ENCODE measurements around the gene CTNNA3. TPM values are rescaled to one million over a fixed set of nuclear protein-coding genes. Genes with fewer than 3 reads are reported as not detected.

CTNNA3 gene
- total and polyA plus RNA-seq, 4 donors = 0.16 to 2.4 (median 1.4) TPM

DNA sequence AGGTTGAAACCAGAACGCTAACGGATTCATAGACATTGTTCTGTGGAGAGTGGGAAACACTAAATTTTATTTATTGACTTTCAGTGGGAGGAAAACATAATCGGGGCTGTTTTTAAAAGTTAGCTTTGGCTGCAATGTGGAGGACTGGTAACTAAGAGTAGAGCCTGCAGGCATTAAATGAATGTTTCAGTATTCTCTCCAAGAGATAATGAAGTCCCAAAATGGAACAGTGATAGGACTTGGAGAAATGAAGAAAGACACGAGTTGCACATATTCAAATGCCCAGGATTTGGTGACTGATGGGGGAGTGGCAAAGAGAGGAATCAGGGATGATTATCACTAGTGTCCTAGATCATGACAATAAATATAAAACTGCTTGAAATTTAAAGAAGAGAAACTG is 1130.0 kb downstream of the CTNNA3 start:
- no peak overlapping the region for H3K27ac ChIP-seq (ENCODE audit: low read depth in 1 of 2, low read length in 2 of 2)
- TF ChIP-seq HNF4A (conservative IDR thresholded peaks at IDR 0.05) = no peak
- no peak for TF ChIP-seq EGR1 (IDR thresholded peaks at IDR 0.05; ENCODE audit: low read depth in 2 of 2)
- TF ChIP-seq, protein P1, sequence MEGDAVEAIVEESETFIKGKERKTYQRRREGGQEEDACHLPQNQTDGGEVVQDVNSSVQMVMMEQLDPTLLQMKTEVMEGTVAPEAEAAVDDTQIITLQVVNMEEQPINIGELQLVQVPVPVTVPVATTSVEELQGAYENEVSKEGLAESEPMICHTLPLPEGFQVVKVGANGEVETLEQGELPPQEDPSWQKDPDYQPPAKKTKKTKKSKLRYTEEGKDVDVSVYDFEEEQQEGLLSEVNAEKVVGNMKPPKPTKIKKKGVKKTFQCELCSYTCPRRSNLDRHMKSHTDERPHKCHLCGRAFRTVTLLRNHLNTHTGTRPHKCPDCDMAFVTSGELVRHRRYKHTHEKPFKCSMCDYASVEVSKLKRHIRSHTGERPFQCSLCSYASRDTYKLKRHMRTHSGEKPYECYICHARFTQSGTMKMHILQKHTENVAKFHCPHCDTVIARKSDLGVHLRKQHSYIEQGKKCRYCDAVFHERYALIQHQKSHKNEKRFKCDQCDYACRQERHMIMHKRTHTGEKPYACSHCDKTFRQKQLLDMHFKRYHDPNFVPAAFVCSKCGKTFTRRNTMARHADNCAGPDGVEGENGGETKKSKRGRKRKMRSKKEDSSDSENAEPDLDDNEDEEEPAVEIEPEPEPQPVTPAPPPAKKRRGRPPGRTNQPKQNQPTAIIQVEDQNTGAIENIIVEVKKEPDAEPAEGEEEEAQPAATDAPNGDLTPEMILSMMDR (IDR thresholded peaks at IDR 0.05; ENCODE audit: low read depth, low read length, missing input control) = no peak
- TF ChIP-seq, protein P2, sequence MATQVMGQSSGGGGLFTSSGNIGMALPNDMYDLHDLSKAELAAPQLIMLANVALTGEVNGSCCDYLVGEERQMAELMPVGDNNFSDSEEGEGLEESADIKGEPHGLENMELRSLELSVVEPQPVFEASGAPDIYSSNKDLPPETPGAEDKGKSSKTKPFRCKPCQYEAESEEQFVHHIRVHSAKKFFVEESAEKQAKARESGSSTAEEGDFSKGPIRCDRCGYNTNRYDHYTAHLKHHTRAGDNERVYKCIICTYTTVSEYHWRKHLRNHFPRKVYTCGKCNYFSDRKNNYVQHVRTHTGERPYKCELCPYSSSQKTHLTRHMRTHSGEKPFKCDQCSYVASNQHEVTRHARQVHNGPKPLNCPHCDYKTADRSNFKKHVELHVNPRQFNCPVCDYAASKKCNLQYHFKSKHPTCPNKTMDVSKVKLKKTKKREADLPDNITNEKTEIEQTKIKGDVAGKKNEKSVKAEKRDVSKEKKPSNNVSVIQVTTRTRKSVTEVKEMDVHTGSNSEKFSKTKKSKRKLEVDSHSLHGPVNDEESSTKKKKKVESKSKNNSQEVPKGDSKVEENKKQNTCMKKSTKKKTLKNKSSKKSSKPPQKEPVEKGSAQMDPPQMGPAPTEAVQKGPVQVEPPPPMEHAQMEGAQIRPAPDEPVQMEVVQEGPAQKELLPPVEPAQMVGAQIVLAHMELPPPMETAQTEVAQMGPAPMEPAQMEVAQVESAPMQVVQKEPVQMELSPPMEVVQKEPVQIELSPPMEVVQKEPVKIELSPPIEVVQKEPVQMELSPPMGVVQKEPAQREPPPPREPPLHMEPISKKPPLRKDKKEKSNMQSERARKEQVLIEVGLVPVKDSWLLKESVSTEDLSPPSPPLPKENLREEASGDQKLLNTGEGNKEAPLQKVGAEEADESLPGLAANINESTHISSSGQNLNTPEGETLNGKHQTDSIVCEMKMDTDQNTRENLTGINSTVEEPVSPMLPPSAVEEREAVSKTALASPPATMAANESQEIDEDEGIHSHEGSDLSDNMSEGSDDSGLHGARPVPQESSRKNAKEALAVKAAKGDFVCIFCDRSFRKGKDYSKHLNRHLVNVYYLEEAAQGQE (IDR thresholded peaks at IDR 0.05) = no peak
- no peak for TF ChIP-seq TAF1 (conservative IDR thresholded peaks at IDR 0.05)
- TF ChIP-seq FOXA1 (IDR thresholded peaks at IDR 0.05) = no peak
- TF ChIP-seq, protein P3, sequence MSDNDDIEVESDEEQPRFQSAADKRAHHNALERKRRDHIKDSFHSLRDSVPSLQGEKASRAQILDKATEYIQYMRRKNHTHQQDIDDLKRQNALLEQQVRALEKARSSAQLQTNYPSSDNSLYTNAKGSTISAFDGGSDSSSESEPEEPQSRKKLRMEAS (IDR thresholded peaks at IDR 0.05) = no peak
- no peak for TF ChIP-seq HNF4G (IDR thresholded peaks at IDR 0.05)
- TF ChIP-seq SP1 (IDR thresholded peaks at IDR 0.05) = no peak
- no peak for TF ChIP-seq RXRA (IDR thresholded peaks at IDR 0.05)
- no peak overlapping the region for H3K4me3 ChIP-seq (ENCODE audit: low read depth in 1 of 3, low read length in 3 of 3)
- no peaks in the 10 kb centered on the region for H3K9me3 ChIP-seq (ENCODE audit: control insufficient read depth in 4 of 4, low read length in 3 of 4)
- H3K9ac ChIP-seq (ENCODE audit: low read depth in 1 of 2, low read length in 2 of 2) = no peak overlapping the region
- no peaks in the 10 kb centered on the region for H3K4me1 ChIP-seq (ENCODE audit: control insufficient read depth in 4 of 4, insufficient read depth in 4 of 4, low read length in 3 of 4)
- 73% methylated on average over 4 of the region's 4 CpGs for WGBS
- no peaks in the 10 kb centered on the region for H3K36me3 ChIP-seq (ENCODE audit: control insufficient read depth in 4 of 4, insufficient read depth in 3 of 4, low read depth in 1 of 4, low read length in 3 of 4)
- H3K27me3 ChIP-seq (ENCODE audit: control insufficient read depth in 4 of 4, insufficient read depth in 4 of 4, low read length in 3 of 4) = no peaks in the 10 kb centered on the region
- no peak for DNase-seq (ENCODE audit: low spot score)

DNA sequence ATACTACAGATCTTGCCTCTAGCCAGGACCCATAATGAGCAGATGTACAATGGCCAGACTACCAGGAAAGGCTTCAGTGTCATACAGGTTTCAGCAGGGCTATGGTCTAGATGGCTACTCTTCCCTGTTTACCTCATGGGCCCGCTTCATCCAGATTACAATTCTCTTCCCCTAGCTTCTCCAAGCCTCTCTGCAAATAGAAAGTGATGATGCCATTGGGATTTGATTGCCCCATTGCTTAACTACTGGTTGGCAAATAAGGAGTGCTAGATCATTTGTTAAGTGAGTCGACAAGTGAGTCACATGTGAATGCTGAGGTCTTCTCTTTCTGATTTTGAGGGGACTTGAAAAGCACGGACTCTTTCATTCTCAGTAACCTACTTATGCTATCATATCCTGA is 1131.7 kb downstream of the CTNNA3 start:
- Histone ChIP-seq H3K27ac (ENCODE audit: low read depth in 1 of 2, low read length in 2 of 2) (no peak overlapping the region), H3K4me3 (ENCODE audit: low read depth in 1 of 3, low read length in 3 of 3) (no peak overlapping the region), H3K36me3 (ENCODE audit: control insufficient read depth in 4 of 4, insufficient read depth in 3 of 4, low read depth in 1 of 4, low read length in 3 of 4) (no peaks in the 10 kb centered on the region), H3K9ac (ENCODE audit: low read depth in 1 of 2, low read length in 2 of 2) (no peak overlapping the region), H3K9me3 (ENCODE audit: control insufficient read depth in 4 of 4, low read length in 3 of 4) (no peaks in the 10 kb centered on the region), H3K4me1 (ENCODE audit: control insufficient read depth in 4 of 4, insufficient read depth in 4 of 4, low read length in 3 of 4) (no peaks in the 10 kb centered on the region), H3K27me3 (ENCODE audit: control insufficient read depth in 4 of 4, insufficient read depth in 4 of 4, low read length in 3 of 4) (no peaks in the 10 kb centered on the region)
- 52% methylated on average over 3 of the region's 3 CpGs for WGBS
- no peak for DNase-seq (ENCODE audit: low spot score)
- TF ChIP-seq FOXA2 (IDR thresholded peaks at IDR 0.05) = no peak
- no peak for TF ChIP-seq SP1 (IDR thresholded peaks at IDR 0.05)
- no peak for TF ChIP-seq JUND (IDR thresholded peaks at IDR 0.05)
- no peak for TF ChIP-seq TAF1 (conservative IDR thresholded peaks at IDR 0.05)
- TF ChIP-seq YY1 (IDR thresholded peaks at IDR 0.05) = no peak
- TF ChIP-seq FOXA1 (IDR thresholded peaks at IDR 0.05) = no peak
- TF ChIP-seq RXRA (IDR thresholded peaks at IDR 0.05) = no peak
- TF ChIP-seq, protein P3 (IDR thresholded peaks at IDR 0.05) = no peak
- TF ChIP-seq, protein P4, sequence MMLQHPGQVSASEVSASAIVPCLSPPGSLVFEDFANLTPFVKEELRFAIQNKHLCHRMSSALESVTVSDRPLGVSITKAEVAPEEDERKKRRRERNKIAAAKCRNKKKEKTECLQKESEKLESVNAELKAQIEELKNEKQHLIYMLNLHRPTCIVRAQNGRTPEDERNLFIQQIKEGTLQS (IDR thresholded peaks at IDR 0.05) = no peak
- no peak for TF ChIP-seq EGR1 (IDR thresholded peaks at IDR 0.05; ENCODE audit: low read depth in 2 of 2)
- TF ChIP-seq HNF4A (conservative IDR thresholded peaks at IDR 0.05) = no peak
- TF ChIP-seq, protein P2 (IDR thresholded peaks at IDR 0.05) = no peak
- TF ChIP-seq RAD21 (IDR thresholded peaks at IDR 0.05) = no peak
- TF ChIP-seq GABPA (IDR thresholded peaks at IDR 0.05 in 1 of 2, conservative IDR thresholded peaks at IDR 0.05 in 1 of 2) = no peak
